HG02870 (cell line): Measurements from ENCODE around the gene PRODH.
"Not testable (repeated sequence)": the region's sequence is repeated elsewhere in the genome, so short reads cannot be mapped to it uniquely, and the experiment has no call there.

Experiments used
- ATAC-seq: cut with Tn5 transposase; IDR thresholded peaks from one replicate; pipeline ENCODE4 v1.9.1; 2021; ENCODE audit warnings: mild to moderate bottlenecking, moderate library complexity; ENCODE audit not compliant: unreplicated experiment

Gene PRODH

DNA sequence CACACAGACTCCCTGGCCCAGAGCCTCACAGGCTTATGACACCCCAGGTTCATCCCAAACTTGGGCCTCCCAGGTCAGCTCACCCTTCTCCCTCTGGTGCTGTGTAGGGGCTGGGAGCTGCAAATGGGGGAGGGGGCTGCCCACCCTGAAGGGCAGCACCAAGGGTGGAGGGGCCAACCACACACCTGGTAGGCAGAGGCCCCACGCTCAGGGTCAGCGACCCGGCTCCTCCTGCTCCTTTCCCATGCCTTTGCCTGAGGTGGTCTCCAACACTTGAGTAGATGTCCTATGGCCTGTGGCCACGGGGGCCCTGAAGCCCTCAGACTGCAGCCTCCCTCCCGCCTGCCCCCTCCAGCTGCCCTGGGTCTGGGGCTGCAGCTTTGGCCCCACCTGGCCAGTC is 26.5 kb downstream of the PRODH start:
- no peak for ATAC-seq

DNA sequence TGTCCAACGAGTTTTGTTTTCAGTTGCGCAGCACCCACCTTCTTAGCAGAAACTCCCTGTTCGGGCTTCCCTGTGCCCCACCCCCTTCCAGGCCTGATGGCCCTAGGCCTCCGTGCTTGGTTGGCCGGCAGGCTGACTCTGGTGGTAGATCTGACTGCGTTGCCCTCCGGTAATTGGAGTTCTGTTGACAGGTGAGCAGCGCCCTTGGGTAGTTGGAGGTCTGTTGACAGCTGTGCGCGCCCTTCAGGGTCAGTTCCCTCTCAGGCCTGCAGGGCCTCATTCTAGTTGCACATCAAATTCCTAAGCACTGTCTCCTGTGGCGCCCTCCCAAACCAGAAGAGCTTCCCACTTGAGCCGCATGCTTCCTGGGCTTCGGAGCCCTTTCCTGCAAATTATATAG is 29.2 kb downstream of the PRODH start:
- no peak for ATAC-seq

GRCh38 chr22:18906410-18906745 is 29.7 kb downstream of the PRODH start:
- not testable (repeated sequence) for ATAC-seq

- ATAC-seq, result peak; percentile 76
These were observed 30.3 kb downstream of the PRODH start, which contains the start of gene DGCR6 for GRCh38 chr22:18905540-18906409. DGCR6 (plus strand) TSS chr22:18906320; CDS start chr22:18906375, 55 bp downstream.

DNA sequence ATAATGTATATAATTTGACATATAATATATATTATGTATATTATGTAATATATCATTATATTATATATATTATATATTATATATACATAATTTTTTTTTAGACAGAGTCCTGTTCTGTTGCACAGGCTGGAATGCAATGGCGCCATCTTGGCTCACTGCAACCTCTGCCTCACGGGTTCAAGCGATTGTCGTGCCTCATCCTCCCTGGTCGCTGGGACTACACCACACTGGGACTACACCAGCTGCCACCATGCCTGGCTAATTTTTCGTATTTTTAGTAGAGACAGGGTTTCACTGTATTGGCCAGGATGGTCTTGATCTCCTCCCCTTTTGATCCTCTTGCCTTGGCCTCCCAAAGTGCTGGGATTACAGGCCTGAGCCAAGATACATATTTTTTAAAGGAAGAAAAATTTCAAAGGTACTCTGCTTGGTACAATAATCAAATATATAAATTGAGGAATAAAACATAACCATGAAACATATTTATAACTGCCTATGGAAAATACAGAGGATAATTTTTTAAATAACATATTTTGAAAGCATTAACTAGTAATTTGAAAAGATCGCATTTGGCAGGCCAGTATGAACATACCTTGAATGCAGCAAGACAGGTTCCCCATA is 39.9 kb downstream of the PRODH start:
- not testable (repeated sequence) for ATAC-seq

DNA sequence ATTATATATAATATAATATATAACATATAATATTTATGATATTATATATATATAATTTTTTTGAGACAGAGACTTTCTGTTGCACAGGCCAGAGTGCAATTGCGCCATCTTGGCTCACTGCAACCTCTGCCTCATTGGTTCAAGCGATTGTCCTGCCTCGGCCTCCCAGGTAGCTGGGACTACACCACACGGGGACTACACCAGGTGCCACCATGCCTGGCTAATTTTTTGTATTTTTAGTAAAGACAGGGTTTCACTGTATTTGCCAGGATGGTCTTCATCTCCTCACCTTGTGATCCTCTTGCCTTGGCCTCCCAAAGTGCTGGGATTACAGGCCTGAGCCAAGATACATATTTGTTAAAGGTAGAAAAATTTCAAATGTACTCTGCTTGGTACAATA is 42.3 kb downstream of the PRODH start:
- ATAC-seq, result not testable (repeated sequence)

- not testable (repeated sequence) for ATAC-seq
These were observed 45.4 kb downstream of the PRODH start for GRCh38 chr22:18890510-18891192.

DNA sequence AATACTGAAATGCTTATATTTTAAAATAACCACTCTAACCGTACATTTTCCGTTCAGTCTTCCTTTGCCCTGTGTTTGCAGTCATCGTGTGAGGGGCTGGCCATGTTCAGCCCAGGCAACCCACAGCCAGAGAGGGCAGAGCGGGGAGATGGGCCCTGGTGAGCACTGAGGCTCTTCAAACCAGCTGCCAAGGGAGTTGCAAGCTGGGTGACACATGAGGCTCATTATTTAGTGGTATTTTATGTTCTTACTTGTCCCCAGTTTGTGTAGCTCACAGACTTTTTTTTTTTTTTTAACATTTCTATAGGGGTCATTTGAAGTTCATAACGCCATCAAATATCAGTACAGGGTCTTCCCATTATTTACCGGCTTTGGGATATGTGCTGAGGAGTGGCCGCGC is 48.0 kb downstream of the PRODH start:
- no peak for ATAC-seq

DNA sequence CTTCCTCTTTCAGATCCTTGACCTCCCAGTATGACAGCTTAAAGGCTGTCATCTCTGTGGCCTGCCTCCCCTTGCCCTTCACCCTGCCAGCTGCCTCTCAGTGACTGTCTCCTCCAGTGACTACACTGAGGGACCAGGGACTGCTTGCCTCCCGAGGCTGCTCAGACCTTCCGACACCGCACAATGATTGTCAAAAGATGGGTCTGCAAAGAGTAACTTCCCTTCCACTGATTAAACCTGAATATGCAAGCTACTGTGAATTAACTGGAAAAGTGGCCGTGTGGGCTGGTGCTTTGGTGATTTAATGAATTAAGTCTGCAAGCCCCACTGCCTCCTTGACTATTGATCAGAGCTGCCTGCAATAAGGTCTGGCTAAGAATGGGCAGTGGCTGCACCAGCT is 51.6 kb downstream of the PRODH start:
- ATAC-seq, result not testable (repeated sequence)

GRCh38 chr22:18881260-18881659 is 54.8 kb downstream of the PRODH start:
- not testable (repeated sequence) for ATAC-seq
